ENCODE data around the gene CELA1. TPM values are rescaled to one million over a fixed set of nuclear protein-coding genes. Genes with fewer than 3 reads are reported as not detected.
"Not testable (repeated sequence)": the region's sequence is repeated elsewhere in the genome, so short reads cannot be mapped to it uniquely, and the experiment has no call there.

CELA1 gene
- total RNA-seq, 1 experiment from 2014 or later: not detected

DNA sequence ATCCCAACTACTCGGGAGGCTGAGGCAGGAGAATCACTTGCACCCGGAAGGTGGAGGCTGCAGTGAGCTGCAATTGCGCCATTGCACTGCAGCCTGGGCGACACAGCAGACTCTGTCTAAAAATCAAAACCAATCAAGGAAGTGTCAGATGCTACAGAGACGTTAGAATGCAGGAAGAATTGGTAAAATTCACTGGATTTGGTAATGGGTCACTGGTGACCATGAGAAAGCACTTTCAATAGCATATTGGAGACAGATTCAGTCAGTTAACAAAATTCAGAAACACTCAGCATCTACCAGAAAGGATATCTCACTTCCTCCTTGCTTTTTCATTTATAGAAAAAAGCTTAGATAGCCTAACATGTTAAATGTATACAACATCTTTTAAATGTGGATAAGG lies 40.0 kb downstream of the CELA1 start:
- H3K4me1 Mint-ChIP-seq (ENCODE audit: low read depth, unreplicated experiment): peaks cover 16% of the 10 kb centered on the region
- intact Hi-C loops (cut with micrococcal nuclease; ENCODE audit: unreplicated experiment): loop anchor here (5.0 kb wide), 1 partner anchor 39 kb away; no protein-coding TSS in a partner anchor
- H3K27ac Mint-ChIP-seq (ENCODE audit: unreplicated experiment): no peak overlapping the region
- no peaks in the 10 kb centered on the region for H3K9me3 Mint-ChIP-seq (ENCODE audit: low read depth, unreplicated experiment)
- H3K36me3 Mint-ChIP-seq (ENCODE audit: insufficient read depth, unreplicated experiment): peaks cover 9% of the 10 kb centered on the region
- no TSS peak for BruUV-seq (replicated peaks)
- CTCF ChIA-PET: interaction anchor here (1.5 kb wide), 1 partner anchor 15 kb away, joined by 4 read pairs; no protein-coding TSS in a partner anchor
- DNase-seq: no peak
- TF ChIP-seq, protein P1, sequence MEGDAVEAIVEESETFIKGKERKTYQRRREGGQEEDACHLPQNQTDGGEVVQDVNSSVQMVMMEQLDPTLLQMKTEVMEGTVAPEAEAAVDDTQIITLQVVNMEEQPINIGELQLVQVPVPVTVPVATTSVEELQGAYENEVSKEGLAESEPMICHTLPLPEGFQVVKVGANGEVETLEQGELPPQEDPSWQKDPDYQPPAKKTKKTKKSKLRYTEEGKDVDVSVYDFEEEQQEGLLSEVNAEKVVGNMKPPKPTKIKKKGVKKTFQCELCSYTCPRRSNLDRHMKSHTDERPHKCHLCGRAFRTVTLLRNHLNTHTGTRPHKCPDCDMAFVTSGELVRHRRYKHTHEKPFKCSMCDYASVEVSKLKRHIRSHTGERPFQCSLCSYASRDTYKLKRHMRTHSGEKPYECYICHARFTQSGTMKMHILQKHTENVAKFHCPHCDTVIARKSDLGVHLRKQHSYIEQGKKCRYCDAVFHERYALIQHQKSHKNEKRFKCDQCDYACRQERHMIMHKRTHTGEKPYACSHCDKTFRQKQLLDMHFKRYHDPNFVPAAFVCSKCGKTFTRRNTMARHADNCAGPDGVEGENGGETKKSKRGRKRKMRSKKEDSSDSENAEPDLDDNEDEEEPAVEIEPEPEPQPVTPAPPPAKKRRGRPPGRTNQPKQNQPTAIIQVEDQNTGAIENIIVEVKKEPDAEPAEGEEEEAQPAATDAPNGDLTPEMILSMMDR (IDR thresholded peaks at IDR 0.05; ENCODE audit: unreplicated experiment): no peak
- H3K4me3 Mint-ChIP-seq (ENCODE audit: low read depth, unreplicated experiment): no peak overlapping the region
- H3K27me3 Mint-ChIP-seq (ENCODE audit: unreplicated experiment): no peaks in the 10 kb centered on the region

DNA sequence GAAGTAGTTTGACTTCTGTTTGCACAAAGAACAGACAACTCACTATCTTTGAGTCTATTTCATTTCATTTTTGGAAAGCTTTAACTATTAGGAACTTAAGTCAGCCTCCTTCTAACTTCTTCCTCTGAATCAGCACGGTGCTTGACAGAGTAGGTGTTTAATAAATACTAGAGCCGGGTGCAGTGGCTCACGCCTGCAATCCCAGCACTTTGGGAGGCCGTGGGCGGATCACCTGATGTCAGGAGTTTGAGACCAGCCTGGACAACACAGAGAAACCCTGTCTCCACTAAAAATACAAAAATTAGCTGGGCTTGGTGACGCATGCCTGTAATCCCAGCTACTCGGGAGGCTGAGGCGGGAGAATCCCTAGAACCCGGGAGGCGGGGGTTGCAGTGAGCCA lies 45.7 kb downstream of the CELA1 start:
- H3K4me1 Mint-ChIP-seq (ENCODE audit: low read depth, unreplicated experiment); intact Hi-C loops (cut with micrococcal nuclease; ENCODE audit: unreplicated experiment); BruUV-seq (replicated peaks): not testable (repeated sequence)

DNA sequence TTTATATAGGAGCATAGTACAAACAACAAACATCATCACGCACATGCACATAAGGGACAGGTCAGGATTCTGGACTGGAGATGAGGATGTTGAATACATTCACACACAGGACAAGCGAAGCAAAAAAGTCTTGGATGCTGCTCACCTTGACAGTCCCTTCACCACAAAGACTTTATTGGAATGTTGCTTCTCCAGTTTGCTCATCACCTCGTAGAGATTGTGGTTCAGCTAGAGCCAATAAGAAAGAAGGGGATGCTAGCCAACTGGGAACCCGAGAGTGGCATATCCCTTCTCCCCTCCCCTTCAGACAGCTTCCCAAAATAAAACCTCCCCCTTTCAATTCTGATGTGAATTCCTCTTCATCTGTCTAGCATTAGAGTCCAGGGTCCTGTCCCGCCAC lies 50.8 kb downstream of the CELA1 start:
- Mint-ChIP-seq H3K9me3 (ENCODE audit: low read depth, unreplicated experiment) (no peaks in the 10 kb centered on the region), H3K4me3 (ENCODE audit: low read depth, unreplicated experiment) (no peak overlapping the region), H3K27me3 (ENCODE audit: unreplicated experiment) (no peaks in the 10 kb centered on the region), H3K4me1 (ENCODE audit: low read depth, unreplicated experiment) (no peaks in the 10 kb centered on the region), H3K27ac (ENCODE audit: unreplicated experiment) (no peak overlapping the region), H3K36me3 (ENCODE audit: insufficient read depth, unreplicated experiment) (no peaks in the 10 kb centered on the region)
- BruUV-seq (replicated peaks): no TSS peak
- intact Hi-C loops (cut with micrococcal nuclease; ENCODE audit: unreplicated experiment): no loop called here
- TF ChIP-seq, protein P1 (IDR thresholded peaks at IDR 0.05; ENCODE audit: unreplicated experiment): no peak
- CTCF ChIA-PET: no interaction called here
- no peak for DNase-seq

More for the DNA sequence above, 45.7 kb downstream of the CELA1 start:
- H3K27me3 Mint-ChIP-seq (ENCODE audit: unreplicated experiment); DNase-seq; H3K27ac Mint-ChIP-seq (ENCODE audit: unreplicated experiment); H3K9me3 Mint-ChIP-seq (ENCODE audit: low read depth, unreplicated experiment); H3K4me3 Mint-ChIP-seq (ENCODE audit: low read depth, unreplicated experiment); H3K36me3 Mint-ChIP-seq (ENCODE audit: insufficient read depth, unreplicated experiment): not testable (repeated sequence)
- CTCF ChIA-PET: interaction anchor here (0.6 kb wide), 1 partner anchor 24 kb away, joined by 3 read pairs; no protein-coding TSS in a partner anchor

- CTCF ChIA-PET: interaction anchor here (1.3 kb wide), 1 partner anchor 47 kb away, joined by 3 read pairs; no protein-coding TSS in a partner anchor
- BruUV-seq (replicated peaks); H3K27ac Mint-ChIP-seq (ENCODE audit: unreplicated experiment); H3K4me3 Mint-ChIP-seq (ENCODE audit: low read depth, unreplicated experiment); intact Hi-C loops (cut with micrococcal nuclease; ENCODE audit: unreplicated experiment); H3K27me3 Mint-ChIP-seq (ENCODE audit: unreplicated experiment); H3K36me3 Mint-ChIP-seq (ENCODE audit: insufficient read depth, unreplicated experiment); H3K9me3 Mint-ChIP-seq (ENCODE audit: low read depth, unreplicated experiment); DNase-seq; H3K4me1 Mint-ChIP-seq (ENCODE audit: low read depth, unreplicated experiment): not testable (repeated sequence)
Observed at GRCh38 chr12:51294097-51294496, 52.4 kb downstream of the CELA1 start.

- no peaks in the 10 kb centered on the region for H3K27me3 Mint-ChIP-seq (ENCODE audit: unreplicated experiment)
- H3K4me3 Mint-ChIP-seq (ENCODE audit: low read depth, unreplicated experiment): no peak overlapping the region
- CTCF ChIA-PET: interaction anchor here (1.3 kb wide), 1 partner anchor 47 kb away, joined by 3 read pairs; no protein-coding TSS in a partner anchor
- no peak for DNase-seq
- no peaks in the 10 kb centered on the region for H3K9me3 Mint-ChIP-seq (ENCODE audit: low read depth, unreplicated experiment)
- H3K36me3 Mint-ChIP-seq (ENCODE audit: insufficient read depth, unreplicated experiment): no peaks in the 10 kb centered on the region
- TF ChIP-seq, protein P1 (IDR thresholded peaks at IDR 0.05; ENCODE audit: unreplicated experiment): no peak
- intact Hi-C loops (cut with micrococcal nuclease; ENCODE audit: unreplicated experiment): no loop called here
- no TSS peak for BruUV-seq (replicated peaks)
- H3K27ac Mint-ChIP-seq (ENCODE audit: unreplicated experiment): no peak overlapping the region
- no peaks in the 10 kb centered on the region for H3K4me1 Mint-ChIP-seq (ENCODE audit: low read depth, unreplicated experiment)
Observed at GRCh38 chr12:51293696-51294095, 52.8 kb downstream of the CELA1 start.

DNA sequence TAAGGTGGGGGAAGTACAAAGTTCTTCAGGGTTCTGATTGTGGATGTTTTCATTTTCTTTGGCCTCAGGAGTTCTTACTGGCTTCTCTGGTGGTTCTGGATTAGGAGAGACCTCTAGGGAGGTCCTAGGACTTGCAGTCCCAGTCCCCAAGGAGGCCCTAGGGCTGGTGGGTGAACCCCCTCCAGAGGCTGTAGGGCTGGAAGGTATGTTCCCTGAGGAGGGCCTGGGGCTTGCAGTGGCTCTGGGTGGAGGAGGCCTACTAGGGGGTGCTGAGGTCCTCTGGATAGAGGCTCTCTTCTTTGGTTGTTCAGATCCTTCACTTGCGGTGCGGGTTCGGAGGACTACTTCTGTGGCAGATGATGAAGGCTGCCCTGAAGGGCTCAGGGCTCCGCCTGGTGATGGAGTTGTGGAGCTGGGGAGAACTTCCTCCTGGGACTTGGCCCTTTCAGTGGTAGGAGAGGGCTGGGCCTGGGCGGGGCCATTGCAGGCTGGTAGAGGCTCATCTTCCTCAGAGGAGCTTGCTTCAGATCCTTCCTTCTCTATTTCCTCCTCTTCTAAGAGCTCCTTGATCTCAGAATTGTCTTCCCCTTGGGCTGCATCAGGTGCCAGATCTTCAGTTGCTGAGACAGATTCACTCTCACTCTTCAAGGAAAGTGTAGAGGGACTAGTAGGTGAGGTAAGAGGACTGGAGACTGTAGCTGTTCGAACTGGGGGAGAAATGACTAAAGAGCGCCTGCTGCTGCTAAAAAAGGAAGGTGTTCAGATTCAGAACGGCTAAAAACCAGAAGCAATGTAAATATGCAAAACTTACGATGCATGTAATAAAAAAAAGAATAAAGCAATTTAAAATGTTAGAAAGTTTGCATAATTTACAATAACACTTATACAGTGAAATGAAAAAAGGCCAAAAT lies 54.6 kb downstream of the CELA1 start:
- BruUV-seq (replicated peaks); H3K27ac Mint-ChIP-seq (ENCODE audit: unreplicated experiment); H3K4me3 Mint-ChIP-seq (ENCODE audit: low read depth, unreplicated experiment); H3K9me3 Mint-ChIP-seq (ENCODE audit: low read depth, unreplicated experiment); intact Hi-C loops (cut with micrococcal nuclease; ENCODE audit: unreplicated experiment); H3K4me1 Mint-ChIP-seq (ENCODE audit: low read depth, unreplicated experiment); H3K27me3 Mint-ChIP-seq (ENCODE audit: unreplicated experiment); DNase-seq; H3K36me3 Mint-ChIP-seq (ENCODE audit: insufficient read depth, unreplicated experiment): not testable (repeated sequence)
- CTCF ChIA-PET: interaction anchor here (0.6 to 1.4 kb wide), 2 partner anchors 15 to 74 kb away, joined by 3 to 4 read pairs; partner anchors contain the start of gene POU6F1
